GM23338 (cell line): ENCODE data around the gene IGFBP6.

Experiments used
- CREB1 ChIP-seq: fragments of 250-450 bp; sonication (Bioruptor Pico); IDR thresholded peaks from 2 replicates; pipeline ENCODE4 v1.5.0; 2020; ENCODE audit warnings: low read depth, mild to moderate bottlenecking, moderate library complexity
- CTCF ChIP-seq, 2 experiments: fragments of 200-600 bp in 1 of 2; sonication (generic) in 1 of 2; conservative IDR thresholded peaks; 2 replicates each; pipeline versions ENCODE4 v1.5.1 to v1.6.1; 2016 to 2017; ENCODE audit warnings: antibody characterized with exemption in 2 of 2, low read depth in 2 of 2, mild to moderate bottlenecking in 2 of 2, moderate library complexity in 1 of 2
- EZH2 ChIP-seq: fragments of 200-600 bp; sonication (generic); IDR thresholded peaks from one replicate; pipeline ENCODE4 v1.8.0; 2017; ENCODE audit warnings: antibody characterized with exemption, mild to moderate bottlenecking, low read depth; ENCODE audit not compliant: unreplicated experiment
- EZH2phosphoT487 ChIP-seq: fragments of 200-600 bp; sonication (generic); IDR thresholded peaks from one replicate; pipeline ENCODE4 v1.8.1; 2018; ENCODE audit warnings: antibody characterized with exemption; ENCODE audit not compliant: unreplicated experiment
- POLR2AphosphoS5 ChIP-seq: IDR thresholded peaks from 2 replicates; pipeline ENCODE4 v1.6.1; 2016; ENCODE audit warnings: antibody characterized with exemption, low read depth
- REST ChIP-seq: IDR thresholded peaks from one replicate; pipeline ENCODE4 v1.6.1; 2018; ENCODE audit warnings: antibody characterized with exemption; ENCODE audit not compliant: unreplicated experiment
- STAT1 ChIP-seq: IDR thresholded peaks from one replicate; pipeline ENCODE4 v1.6.1; 2016; ENCODE audit warnings: antibody characterized with exemption; ENCODE audit not compliant: unreplicated experiment
- ZNF462 ChIP-seq: fragments of 250-450 bp; sonication (Bioruptor Pico); IDR thresholded peaks from 2 replicates; pipeline ENCODE4 v1.5.0; 2020; ENCODE audit warnings: mild to moderate bottlenecking, moderate library complexity

GRCh38 chr12:53065975-53066931, 31.2 kb upstream of the IGFBP6 start:
- peak; percentile 79 to 96 for TF ChIP-seq CTCF (conservative IDR thresholded peaks at IDR 0.05; ENCODE audit: low read depth in 2 of 2)
- TF ChIP-seq POLR2AphosphoS5, result no peak
- TF ChIP-seq CREB1, result no peak
- TF ChIP-seq EZH2phosphoT487, result no peak
- TF ChIP-seq EZH2, result no peak
- TF ChIP-seq ZNF462 (CRISPR knock-in tag), result no peak
- TF ChIP-seq STAT1, result no peak
- no peak for TF ChIP-seq REST
